ENCODE results near the gene RBKS. TPM values are rescaled to one million over a fixed set of nuclear protein-coding genes. Genes with fewer than 3 reads are reported as not detected.

RBKS gene
- polyA plus RNA-seq, 1 of the 3 experiments (the other 2 are of a cell fraction): 7.4 TPM

GRCh38 chr2:27856956-27857355, 33.2 kb downstream of the RBKS start:
- Histone ChIP-seq H3K36me3 (replicated peaks in 1 of 2; ENCODE audit: control insufficient read depth in 1 of 2, insufficient read depth in 2 of 2, low read length in 1 of 2) (no peaks in the 10 kb centered on the region), H3K27me3 (ENCODE audit: insufficient read depth) (no peaks in the 10 kb centered on the region), H3K79me2 (ENCODE audit: insufficient read depth) (no peaks in the 10 kb centered on the region), H3K4me3 (ENCODE audit: low read depth in 2 of 2, low read length in 1 of 2) (no peak overlapping the region), H3K9ac (no peak overlapping the region), H3K4me1 (ENCODE audit: control insufficient read depth in 1 of 2, insufficient read depth in 2 of 2, low read depth in 1 of 2, low read length in 1 of 2) (peaks cover 0 to 19% of the 10 kb centered on the region in 2 experiments; a peak in 1 of 4 replicates), H3K9me3 (peaks cover 3% of the 10 kb centered on the region; the same call in 1 of the 2 replicates), H3F3A (replicated peaks; ENCODE audit: insufficient read depth) (peaks cover 11% of the 10 kb centered on the region), H3K27ac (ENCODE audit: low read depth in 2 of 2, low read length in 1 of 2) (no peak overlapping the region), H2AFZ (ENCODE audit: low read depth) (no peak overlapping the region), H4K20me1 (ENCODE audit: insufficient read depth) (no peaks in the 10 kb centered on the region), H3K4me2 (no peak overlapping the region), H3K9me2 (no peaks in the 10 kb centered on the region)
- ChIA-PET POLR2A (no interaction called here), CTCF (interaction anchor here (0.8 to 1.7 kb wide), 6 partner anchors 9 to 174 kb away, joined by 3 to 6 read pairs (median 4); partner anchors contain the start of genes BABAM2 and RBKS)
- no peak for DNase-seq
- 92% methylated on average over 3 of the region's 3 CpGs for WGBS (ENCODE audit: low lambda C conversion rate)
- TF ChIP-seq, protein P1, sequence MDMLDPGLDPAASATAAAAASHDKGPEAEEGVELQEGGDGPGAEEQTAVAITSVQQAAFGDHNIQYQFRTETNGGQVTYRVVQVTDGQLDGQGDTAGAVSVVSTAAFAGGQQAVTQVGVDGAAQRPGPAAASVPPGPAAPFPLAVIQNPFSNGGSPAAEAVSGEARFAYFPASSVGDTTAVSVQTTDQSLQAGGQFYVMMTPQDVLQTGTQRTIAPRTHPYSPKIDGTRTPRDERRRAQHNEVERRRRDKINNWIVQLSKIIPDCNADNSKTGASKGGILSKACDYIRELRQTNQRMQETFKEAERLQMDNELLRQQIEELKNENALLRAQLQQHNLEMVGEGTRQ (IDR thresholded peaks at IDR 0.05; ENCODE audit: borderline replicate concordance, low read depth, low read length): no peak
- no peak for TF ChIP-seq EP300 (IDR thresholded peaks at IDR 0.05; ENCODE audit: borderline replicate concordance in 1 of 2, low read depth in 1 of 2, low read length in 1 of 2)
- TF ChIP-seq MXI1 (IDR thresholded peaks at IDR 0.05; ENCODE audit: low read depth, low read length): no peak
- TF ChIP-seq, protein P2, sequence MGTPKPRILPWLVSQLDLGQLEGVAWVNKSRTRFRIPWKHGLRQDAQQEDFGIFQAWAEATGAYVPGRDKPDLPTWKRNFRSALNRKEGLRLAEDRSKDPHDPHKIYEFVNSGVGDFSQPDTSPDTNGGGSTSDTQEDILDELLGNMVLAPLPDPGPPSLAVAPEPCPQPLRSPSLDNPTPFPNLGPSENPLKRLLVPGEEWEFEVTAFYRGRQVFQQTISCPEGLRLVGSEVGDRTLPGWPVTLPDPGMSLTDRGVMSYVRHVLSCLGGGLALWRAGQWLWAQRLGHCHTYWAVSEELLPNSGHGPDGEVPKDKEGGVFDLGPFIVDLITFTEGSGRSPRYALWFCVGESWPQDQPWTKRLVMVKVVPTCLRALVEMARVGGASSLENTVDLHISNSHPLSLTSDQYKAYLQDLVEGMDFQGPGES (IDR thresholded peaks at IDR 0.05; ENCODE audit: low read depth, low read length): no peak
- no peak for TF ChIP-seq FOXM1 (IDR thresholded peaks at IDR 0.05; ENCODE audit: low read depth)
- TF ChIP-seq PBX3 (IDR thresholded peaks at IDR 0.05): no peak
- TF ChIP-seq POLR2AphosphoS5 (IDR thresholded peaks at IDR 0.05; ENCODE audit: low read depth, low read length): no peak
- TF ChIP-seq RCOR1 (IDR thresholded peaks at IDR 0.05; ENCODE audit: low read length): no peak
- no peak for TF ChIP-seq NFIC (IDR thresholded peaks at IDR 0.05; ENCODE audit: borderline replicate concordance)
- TF ChIP-seq, protein P3, sequence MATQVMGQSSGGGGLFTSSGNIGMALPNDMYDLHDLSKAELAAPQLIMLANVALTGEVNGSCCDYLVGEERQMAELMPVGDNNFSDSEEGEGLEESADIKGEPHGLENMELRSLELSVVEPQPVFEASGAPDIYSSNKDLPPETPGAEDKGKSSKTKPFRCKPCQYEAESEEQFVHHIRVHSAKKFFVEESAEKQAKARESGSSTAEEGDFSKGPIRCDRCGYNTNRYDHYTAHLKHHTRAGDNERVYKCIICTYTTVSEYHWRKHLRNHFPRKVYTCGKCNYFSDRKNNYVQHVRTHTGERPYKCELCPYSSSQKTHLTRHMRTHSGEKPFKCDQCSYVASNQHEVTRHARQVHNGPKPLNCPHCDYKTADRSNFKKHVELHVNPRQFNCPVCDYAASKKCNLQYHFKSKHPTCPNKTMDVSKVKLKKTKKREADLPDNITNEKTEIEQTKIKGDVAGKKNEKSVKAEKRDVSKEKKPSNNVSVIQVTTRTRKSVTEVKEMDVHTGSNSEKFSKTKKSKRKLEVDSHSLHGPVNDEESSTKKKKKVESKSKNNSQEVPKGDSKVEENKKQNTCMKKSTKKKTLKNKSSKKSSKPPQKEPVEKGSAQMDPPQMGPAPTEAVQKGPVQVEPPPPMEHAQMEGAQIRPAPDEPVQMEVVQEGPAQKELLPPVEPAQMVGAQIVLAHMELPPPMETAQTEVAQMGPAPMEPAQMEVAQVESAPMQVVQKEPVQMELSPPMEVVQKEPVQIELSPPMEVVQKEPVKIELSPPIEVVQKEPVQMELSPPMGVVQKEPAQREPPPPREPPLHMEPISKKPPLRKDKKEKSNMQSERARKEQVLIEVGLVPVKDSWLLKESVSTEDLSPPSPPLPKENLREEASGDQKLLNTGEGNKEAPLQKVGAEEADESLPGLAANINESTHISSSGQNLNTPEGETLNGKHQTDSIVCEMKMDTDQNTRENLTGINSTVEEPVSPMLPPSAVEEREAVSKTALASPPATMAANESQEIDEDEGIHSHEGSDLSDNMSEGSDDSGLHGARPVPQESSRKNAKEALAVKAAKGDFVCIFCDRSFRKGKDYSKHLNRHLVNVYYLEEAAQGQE (IDR thresholded peaks at IDR 0.05; ENCODE audit: low read depth, low read length): no peak
- TF ChIP-seq GATA2 (CRISPR knock-in tag; IDR thresholded peaks at IDR 0.05): no peak
- no peak for TF ChIP-seq TCF12 (IDR thresholded peaks at IDR 0.05)
- TF ChIP-seq JUND (IDR thresholded peaks at IDR 0.05): no peak

All from SK-N-SH (cell line).